ENCODE results near the gene SPECC1L.
A peak's percentile ranks its signal among the peaks of the same experiment; 100 is the strongest.
"Not testable (repeated sequence)": the region's sequence is repeated elsewhere in the genome, so short reads cannot be mapped to it uniquely, and the experiment has no call there.

SPECC1L gene

DNA sequence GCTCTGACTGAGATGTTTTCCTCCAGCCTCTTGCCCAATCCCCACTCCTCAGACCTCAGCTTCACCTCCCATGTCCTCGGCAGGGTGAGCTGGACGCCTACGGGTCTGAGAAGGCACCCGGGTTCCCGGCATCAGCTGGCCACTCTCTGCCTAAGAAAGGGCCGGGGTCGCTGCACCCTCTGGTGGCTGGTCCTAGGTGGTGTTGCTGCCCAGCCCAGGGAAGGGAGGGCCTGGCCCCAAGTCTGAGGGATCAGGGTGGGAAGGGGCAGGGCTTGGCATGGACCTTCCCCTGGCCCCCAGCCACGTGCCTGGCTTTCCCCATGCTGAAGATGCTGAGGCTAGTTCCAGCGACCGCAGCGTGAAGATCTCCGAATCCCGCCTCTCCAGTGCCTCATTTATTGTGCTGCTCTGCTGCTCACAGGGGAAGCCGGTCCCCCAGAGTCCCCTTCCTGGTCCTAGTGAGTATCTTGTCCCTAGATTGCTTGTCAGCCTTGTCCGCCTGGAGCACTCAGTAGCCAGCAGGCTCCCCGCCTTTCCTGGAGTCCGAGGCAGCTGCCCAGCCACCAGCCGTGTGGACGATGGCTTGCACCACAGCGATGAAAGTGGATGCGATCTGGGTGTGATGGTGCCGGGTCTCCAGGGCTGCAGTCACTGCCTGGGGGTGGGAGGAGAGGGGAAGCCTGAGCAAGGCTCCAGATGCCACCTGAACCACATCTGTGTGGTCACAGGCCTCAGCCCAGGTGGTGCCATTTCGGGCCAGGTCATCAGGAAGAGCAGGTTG, 22.9 kb upstream of the SPECC1L start:
- DNase-seq = peak; percentile 67

DNA sequence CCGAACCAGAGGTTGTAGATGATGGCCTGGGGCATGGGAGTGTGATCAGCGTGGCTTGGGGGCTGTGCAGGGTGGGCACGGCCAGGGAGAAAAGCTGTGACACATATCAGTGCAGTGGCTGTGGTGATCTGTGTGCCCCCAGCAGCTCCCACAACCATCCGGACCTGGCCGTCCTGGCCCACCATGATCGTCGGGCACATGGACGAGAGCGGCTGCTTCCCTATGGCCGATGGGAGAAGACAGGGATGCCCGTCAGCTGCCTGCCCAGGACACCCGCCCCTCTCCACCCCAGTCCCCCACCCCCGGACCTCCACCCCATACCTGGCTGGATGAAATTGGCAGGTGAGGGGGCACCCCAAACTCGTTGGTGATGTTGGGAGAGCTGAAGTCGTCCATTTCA, 22.0 kb upstream of the SPECC1L start:
- DNase-seq = not testable (repeated sequence)

DNA sequence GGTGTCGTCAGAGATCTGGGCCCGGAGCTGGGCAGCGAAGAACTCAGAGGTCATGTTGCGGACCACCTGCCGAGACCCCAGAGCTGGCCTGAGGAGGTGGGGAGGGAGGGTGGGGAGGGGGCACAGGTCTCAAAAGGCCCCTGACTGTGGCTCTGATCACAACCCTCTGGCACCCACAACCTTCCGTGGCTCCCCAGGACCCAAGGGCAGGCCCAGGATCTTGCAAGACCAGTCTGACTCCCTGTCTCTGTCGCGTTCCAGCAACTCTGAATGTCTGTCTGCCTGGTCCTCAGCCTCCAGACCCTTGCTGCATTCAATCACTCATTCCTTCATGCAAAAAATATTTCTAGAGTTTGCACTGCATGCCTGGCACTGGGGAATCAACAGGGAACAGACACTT, 21.2 kb upstream of the SPECC1L start:
- DNase-seq = not testable (repeated sequence)

DNA sequence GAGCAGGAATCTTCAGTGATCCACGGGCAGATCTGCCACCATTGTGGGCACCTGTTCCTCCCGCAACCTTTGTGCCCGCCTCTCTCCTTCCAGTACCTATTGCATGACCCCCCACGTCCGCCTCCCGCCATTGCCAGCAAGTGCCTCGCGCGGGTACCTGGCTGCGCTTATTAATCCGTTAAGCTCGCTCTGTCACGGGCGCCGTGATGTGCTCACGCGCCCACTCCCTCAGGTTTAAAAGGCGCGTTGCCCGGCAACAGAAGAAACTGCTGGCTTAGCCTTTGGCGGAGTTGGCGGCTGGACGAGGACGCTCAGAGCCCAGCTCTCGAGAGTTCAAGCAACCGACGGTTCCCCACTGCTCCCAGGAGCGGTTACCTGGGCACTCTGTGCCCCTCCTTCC, 19.3 kb upstream of the SPECC1L start:
- not testable (repeated sequence) for DNase-seq

DNA sequence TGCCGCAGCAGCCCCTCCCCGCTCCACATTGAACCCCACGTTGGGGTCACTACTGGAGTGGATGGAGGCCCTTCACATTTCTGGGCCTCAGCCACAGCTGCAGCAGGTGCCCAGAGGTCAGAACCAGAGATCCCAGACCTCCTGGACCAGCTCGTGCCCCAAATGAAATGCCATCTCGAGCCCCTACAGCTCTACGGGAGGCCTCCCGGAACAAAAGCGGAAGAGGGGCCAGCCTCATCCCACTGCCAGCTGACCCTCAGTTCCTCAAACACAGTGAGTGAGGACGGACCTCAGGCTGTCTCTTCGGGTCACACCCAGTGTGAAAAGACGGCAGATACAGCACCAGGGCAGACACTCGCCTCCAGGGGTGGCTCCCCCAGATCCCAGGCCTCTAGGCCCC, 17.5 kb upstream of the SPECC1L start:
- not testable (repeated sequence) for DNase-seq

DNA sequence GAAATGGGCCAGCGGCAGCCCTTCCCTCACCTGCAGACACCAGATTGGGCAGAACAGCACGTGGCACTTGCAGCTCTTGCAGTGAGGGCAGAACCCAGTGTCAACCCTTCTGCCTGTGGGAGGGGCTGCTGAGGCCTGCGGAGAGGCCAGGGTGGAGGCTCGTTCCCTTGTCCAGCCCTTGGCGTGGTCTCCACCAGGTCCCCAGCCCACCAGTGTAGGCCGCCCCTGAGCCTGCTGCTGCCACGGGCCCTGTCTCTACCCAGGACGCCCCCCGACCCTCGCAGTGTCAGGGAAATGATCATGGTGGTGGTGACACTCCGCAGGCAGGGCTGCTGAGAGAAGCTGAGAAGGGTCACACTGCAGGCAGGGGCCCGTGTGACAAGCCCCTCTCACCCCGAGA, 14.5 kb upstream of the SPECC1L start:
- DNase-seq = not testable (repeated sequence)

DNA sequence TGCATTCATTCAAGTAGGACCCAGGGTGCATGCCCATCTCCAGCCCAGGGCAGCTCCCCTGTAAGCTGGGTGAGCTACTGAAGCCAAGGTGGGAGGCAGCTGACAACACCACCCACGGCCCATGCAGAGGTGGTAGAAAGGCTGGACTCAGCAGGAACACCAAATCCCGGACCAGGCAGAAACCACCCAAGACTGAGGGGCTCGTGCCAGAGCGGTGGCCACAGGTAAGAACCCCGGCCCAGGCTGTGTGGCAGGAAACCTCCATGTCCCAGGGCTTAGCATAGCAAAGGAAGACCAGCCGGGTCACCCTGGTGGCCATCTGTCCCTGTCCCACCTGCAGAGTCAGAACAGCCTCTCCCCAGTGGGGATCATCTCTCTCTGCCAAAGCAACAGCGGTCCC, 13.9 kb upstream of the SPECC1L start:
- not testable (repeated sequence) for DNase-seq

DNA sequence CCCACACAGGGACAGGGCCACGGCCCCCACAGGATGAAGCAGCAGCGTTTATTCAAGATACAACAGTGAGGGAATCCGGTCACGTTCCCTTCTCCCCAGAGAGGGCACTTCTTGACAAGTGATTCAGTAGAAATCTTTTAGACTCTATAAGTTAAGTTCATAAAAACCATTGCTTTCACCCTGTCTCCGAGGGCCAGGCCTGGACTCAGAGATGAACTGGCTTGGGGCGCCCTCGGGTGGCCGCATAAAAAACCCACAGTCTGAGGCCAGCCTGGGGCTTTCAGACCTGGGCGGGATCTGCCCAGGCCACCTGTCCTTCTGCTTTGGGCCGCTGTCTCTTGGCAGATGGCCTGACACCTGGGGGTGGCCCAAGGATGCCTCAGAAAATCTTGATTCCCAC, 11.2 kb upstream of the SPECC1L start:
- peak; percentile 78 for DNase-seq

DNA sequence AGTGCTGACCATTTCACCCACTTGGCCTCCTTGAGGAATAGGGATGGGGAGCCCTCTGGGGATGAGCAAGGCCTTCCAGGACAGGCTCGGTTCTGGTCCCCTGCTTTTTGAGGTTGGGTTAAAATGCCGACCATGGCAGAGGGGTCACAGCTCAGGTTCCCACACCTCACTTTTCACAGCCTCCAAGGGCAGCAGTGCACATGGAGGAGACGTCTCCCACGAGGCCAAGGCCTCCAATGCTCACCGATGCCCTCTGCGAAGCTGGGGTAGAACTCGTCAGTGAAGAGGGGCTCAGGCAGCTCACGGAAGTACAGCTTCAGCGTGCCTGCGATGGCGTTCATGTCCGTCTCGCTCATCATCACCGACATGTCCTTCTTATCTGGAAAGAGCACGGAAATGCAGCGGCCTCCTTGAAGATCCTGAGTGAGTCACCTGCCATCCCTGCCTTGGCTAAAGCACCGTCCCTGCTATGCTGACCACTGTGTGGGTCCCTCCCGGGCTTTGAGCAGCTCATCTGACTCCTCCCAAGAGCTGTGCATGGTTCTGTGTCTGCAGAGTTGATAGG, 8.4 kb upstream of the SPECC1L start:
- not testable (repeated sequence) for DNase-seq

DNA sequence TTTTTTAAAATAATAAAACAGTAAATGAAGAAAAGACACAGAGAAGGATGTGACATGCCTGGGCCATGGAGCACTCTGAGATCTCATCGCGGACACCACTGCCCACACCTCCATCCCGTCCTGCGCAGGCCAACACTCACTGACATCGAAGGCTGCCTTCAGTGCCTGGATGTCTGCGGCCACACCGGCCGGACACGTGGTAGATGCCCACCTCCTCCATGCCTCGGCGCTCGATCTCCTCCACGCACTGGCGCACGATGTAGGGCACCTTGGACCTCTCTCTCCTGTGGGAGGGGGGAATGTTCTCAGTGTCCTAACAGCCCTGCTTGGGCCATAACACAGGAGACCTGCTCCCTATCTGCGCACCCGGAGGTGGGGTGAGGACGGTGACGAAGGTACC, 7.2 kb upstream of the SPECC1L start:
- not testable (repeated sequence) for DNase-seq

DNA sequence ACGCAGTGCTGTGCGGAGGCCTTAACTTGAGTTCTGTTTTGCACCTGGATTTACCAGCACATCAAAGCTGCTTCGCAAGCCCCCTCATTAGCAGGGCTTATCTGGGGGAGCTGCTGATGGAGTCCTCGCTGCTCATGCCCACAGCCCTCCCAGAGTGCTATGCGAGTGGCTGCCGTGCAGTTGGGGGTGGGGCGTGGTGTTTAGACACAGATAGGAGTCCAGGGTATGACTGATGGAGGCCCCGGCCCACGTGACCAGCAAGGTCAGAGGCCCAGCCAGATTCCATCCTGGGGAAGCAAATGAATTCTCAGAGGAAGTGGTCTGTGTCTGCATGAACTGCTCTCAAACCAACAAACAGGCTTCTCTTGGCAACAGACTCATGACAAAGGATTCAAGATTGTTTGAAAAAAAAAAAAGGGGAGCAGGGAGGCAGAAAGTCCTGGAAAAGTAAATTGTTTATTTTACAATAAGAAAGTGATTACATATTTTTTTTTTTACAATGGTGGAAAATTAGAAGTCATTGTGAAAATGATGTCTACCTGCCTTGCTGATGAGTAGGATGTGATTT, 6.2 kb upstream of the SPECC1L start:
- DNase-seq = not testable (repeated sequence)

DNA sequence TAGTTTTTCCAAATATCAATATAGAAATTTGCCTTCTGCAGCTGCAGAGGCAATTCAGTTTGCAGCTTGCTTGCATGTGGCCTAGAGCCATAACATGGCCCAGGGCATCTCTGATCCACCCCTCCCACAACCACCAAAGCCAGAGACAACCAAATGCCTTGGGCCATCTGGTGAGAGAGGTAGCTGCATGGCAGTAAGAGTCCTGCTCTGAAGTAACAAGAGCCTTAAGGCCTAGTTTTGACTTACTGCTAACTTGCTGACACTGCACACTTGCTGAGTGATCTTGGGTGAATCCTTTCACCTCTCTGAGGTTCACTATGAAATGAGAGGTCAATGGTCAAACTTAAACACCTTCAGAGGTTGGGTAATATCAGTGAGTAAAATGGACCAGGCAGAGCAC, 4.9 kb upstream of the SPECC1L start:
- DNase-seq = no peak

DNA sequence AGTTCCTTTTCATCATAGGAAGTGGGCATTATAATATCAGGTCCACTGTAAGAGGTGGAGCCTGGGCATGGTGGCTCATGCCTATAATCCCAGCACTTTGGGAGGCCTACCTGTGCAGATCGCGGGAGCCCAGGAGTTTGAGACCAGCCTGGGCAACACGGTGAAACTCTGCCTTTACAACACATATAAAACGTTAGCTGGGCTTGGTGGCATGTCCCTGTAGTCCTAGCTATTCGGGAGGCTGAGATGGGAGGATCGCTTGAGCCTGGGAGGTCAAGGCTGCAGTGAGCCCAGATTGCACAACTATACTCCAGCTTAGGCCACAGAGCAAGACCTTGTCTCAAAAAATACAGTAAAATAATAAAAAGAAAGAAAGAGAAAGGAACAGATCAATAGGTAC, 4.1 kb upstream of the SPECC1L start:
- DNase-seq = not testable (repeated sequence)

DNA sequence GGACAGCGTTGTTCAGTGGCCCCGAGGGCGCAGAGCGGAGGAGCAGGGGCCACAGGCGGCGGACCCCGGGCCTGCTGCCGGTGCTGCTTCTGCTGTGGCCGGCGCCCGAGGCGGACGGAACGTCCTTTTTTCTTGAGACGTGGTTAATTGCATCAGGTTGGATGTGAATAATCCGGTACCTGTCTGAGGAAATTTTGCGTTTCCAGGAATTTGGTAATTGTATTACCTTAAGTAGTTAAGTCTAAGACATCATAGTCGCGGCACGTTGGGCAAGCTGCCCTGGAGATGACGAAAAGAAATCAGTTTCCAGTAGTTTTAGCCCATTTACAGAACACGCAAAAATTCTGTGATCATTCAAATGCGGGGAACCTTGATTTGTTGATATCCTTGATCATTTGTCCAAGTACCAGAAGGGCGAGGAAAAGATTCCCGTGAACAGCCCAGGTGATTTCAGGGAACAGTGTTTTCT, 789 bp downstream of the SPECC1L start:
- DNase-seq = no peak

DNA sequence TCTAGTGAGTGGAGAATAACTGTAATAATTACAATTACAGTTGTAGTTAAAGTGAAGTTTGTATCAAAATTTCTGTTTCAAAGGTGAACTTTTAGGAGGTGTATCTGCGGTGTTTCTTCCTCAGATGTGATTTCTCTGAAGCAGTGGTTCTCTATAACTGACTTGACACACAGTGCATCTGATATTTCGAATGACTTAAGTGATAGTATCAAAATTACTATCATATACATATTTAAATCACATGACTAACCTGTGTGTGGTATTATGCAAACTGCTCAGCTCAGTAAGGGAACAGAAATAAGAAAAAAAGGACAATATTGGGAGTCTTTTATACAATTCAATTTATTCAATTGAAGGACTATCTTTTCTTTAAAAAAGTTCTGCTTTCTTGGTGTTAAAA, 2.4 kb downstream of the SPECC1L start:
- DNase-seq = not testable (repeated sequence)

DNA sequence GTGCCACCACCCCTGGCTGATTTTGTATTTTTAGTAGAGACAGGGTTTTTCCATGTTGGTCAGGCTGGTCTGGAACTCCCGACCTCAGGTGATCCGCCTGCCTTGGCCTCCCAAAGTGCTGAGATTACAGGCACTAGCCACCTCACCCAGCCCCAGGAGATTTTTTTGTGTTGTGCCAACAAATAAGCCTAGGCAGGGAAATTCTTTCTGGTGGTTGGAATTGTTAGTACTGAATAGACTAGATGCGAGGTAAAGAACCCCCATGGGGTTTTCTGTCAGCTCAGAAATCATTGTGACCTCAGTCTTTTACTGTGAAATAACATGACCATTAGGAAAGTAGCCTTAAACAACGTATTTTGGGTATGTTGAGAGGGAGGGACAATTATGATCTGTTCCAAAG, 3.3 kb downstream of the SPECC1L start:
- DNase-seq = not testable (repeated sequence)

DNA sequence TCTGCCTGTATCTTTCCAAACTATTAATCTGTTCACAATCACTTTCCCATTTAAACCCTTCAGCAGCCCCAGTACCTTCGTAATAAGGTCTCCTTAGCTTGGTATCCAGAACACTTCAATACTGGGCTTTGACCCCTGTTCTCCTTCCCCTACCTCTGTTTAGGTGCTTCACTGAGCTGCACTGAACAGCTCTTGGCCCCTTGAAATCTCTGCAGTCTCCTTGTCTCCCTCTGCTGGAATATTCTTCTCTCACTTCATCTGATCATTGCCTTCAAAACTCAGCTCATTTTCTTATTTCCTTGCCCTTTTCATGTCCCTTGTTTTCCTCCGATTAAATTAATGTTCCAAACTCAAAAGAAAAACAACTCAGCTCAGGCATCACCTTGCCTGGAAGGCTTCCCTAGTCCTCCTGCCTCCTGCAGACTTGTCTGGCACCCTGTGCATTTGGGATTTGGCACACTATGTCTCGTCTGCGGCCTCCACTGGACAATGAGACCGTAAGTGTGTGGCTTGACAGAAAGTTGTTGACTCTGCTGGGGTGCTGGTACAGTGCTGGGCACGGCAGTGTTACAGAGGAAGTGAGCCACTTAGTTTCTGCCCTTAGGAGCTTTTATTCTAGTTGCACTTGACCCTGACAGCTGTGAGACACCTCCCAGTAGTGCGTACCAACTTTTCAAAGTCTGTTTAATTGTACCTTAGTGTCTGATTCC, 4.2 kb downstream of the SPECC1L start:
- not testable (repeated sequence) for DNase-seq

DNA sequence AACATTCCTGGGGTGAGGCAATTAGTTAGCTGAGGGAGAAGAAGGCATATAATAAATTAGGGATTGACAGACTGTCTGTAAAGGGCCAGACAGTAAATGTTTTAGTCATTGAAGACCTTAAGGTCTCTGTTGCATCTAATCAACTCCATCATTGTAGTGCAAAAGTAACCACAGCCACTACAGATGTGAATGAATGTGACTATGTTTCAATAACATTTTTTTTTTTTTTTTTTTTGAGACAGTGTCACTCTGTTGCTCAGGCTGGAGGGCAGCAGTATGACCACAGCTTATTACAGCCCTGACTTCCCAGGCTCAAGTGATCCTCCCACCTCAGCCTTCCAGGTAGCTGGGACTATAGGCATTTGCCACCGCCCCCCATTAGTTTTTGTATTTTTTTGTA, 9.7 kb downstream of the SPECC1L start:
- DNase-seq = not testable (repeated sequence)

DNA sequence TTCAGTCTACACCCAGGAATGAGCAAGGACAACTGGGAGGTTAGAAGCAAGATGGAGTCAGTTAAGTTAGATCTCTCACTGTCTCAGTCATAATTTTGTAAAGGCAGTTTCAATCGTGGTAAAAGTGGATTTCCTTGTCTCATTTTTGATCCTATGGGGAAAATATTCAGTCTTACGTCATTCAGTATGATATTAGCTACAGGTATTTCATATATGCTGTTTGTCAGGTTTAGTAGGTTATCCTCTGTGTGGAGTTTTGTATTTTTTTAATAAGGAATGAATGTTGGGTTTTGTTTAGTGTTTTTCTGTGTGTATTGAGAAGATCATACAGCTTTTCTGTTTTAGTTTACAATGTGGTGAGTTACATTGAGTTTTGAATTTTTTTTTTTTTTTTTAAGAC, 11.8 kb downstream of the SPECC1L start:
- no peak for DNase-seq

DNA sequence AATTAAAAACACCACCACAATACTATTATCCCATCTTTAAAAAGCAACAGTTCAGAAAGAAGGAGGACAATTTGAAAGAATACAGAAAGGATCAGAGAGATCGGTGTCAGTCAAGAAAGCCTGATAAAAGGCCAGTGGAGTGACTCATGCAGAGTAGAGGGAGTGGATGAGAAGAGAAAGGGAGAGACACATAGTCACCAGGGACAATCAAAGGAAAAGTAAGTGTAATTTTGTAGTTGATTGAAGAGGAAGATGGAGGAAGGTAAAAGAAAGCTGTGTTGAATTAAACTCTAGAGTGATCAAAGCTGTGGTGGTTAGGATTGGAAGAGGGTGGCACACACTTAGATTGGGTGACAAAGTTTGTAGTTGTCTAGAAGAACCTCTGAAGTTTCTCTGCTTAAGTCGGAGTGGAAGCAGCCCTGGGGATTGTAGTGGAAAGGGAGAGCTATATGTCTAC, 14.1 kb downstream of the SPECC1L start:
- peak; percentile 34 for DNase-seq

DNA sequence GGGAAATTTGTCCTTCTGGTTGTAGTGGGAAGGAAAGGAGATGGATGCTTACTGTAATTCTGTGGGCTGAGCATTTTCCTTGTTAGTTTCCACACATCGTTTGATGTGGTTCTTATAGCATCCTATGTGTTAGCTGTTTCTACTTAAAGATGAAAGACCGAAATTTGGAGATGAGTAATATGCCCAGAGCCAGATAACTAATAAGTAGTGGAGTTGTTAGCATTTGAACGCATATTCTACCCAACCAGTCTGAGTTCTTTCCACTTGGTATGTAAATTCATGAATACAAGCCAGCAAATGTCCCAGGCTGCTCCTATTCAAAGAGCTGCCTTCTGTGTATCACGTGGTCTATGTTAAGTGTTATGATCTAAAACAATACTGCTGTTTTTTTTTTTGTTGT, 14.6 kb downstream of the SPECC1L start:
- DNase-seq = peak; percentile 12

DNA sequence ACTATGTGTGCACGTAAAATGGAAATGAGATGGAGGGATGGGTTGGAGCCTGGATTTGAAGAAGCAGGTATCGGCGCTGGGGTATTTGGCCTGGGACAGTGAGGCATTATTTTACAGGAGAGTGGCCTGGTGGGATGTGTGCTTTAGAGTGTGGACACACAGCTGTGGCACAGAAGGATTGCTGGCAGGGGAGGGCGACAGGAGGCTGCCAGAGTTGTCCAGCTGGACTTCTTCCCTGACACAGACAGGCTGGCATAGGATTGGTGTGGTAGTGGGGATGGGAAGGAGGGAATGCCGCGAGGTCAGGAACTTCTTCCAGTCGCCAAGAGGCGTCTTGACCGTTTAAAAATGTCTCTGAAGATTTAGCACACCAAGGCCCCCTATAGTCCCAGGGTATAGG, 16.6 kb downstream of the SPECC1L start:
- not testable (repeated sequence) for DNase-seq

DNA sequence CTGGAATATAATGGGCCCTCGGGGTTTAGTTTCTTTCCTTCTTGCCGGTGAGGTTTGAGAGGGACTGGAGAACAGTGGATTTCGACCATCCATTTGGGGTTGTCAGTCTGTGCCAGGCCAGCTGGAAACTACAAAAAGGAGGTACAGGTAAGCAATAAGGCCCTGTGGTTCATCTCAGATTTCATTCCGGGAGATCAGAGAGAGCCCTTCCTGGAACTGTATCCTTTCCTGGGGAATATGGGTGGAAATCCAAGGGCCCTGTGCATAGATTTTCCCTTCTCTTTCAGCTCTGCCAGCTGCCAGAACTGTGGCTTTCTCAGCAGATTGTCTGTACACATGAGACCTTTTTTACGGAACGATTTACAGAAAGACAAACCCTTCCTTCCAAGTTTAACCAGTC, 17.2 kb downstream of the SPECC1L start:
- DNase-seq = not testable (repeated sequence)

Data from stimulated activated CD4-positive, alpha-beta T cell treated with anti-CD3 and anti-CD28 coated beads, Interleukin-15, amount 100 ng/mL, for 24 hours (primary cell).